Natural killer cell (primary cell): ENCODE measurements around the gene PHACTR1. TPM values are rescaled to one million over a fixed set of nuclear protein-coding genes. Genes with fewer than 3 reads are reported as not detected.

Experiments used
- ATAC-seq, 3 donors: fragments of 150-1000 bp in 2 of 3; fragments of 200-7000 bp in 1 of 3; cut with Tn5 transposase; 1 replicate in 1 of 3; 2 replicates in 2 of 3; pipeline ENCODE4 v1.10.0; 2021; ENCODE audit warnings: mild to moderate bottlenecking in 2 of 3, moderate library complexity in 2 of 3
- DNase-seq, 2 donors: peaks; one replicate each; pipeline versions ENCODE4 v3.0.0 to v3.0.0-alpha.2; 2013 to 2021; ENCODE audit warnings: mixed read lengths in 1 of 2
- H3K27ac ChIP-seq: one replicate; pipeline ENCODE4 v1.5.1; 2013; ENCODE audit warnings: mild to moderate bottlenecking, low read length
- H3K27me3 ChIP-seq: one replicate; pipeline ENCODE4 v1.6.1; 2013; ENCODE audit warnings: low read length; ENCODE audit not compliant: control insufficient read depth, insufficient read depth
- H3K36me3 ChIP-seq: one replicate; pipeline ENCODE4 v1.6.1; 2013; ENCODE audit warnings: low read length; ENCODE audit not compliant: control insufficient read depth, insufficient read depth
- H3K4me1 ChIP-seq: one replicate; pipeline ENCODE4 v1.6.1; 2013; ENCODE audit warnings: low read length; ENCODE audit not compliant: control insufficient read depth, insufficient read depth
- H3K4me3 ChIP-seq: one replicate; pipeline ENCODE4 v1.5.1; 2013; ENCODE audit warnings: low read length
- H3K9me3 ChIP-seq: one replicate; pipeline ENCODE4 v1.6.1; 2013; ENCODE audit warnings: low read length; ENCODE audit not compliant: control insufficient read depth, insufficient read depth
- H3K27ac Mint-ChIP-seq, 2 donors: one replicate each; pipeline ENCODE4 v1.8.0; 2022; ENCODE audit warnings: mild to moderate bottlenecking in 2 of 2, mixed read lengths in 2 of 2, moderate library complexity in 1 of 2
- H3K27me3 Mint-ChIP-seq, 2 donors: one replicate each; pipeline ENCODE4 v1.8.0; 2022; ENCODE audit warnings: low read depth in 2 of 2, mixed read lengths in 2 of 2
- H3K36me3 Mint-ChIP-seq: one replicate; pipeline ENCODE4 v1.8.0; 2022; ENCODE audit warnings: mixed read lengths
- H3K4me1 Mint-ChIP-seq, 2 donors: one replicate each; pipeline ENCODE4 v1.8.0; 2022; ENCODE audit warnings: mixed read lengths in 2 of 2
- H3K4me3 Mint-ChIP-seq: one replicate; pipeline ENCODE4 v1.8.0; 2022; ENCODE audit warnings: mild to moderate bottlenecking, moderate library complexity, mixed read lengths
- H3K9me3 Mint-ChIP-seq, 2 donors: one replicate each; pipeline ENCODE4 v1.8.0; 2022; ENCODE audit warnings: mixed read lengths in 2 of 2
- CTCF ChIP-seq: fragments of 200-600 bp; IDR thresholded peaks from one replicate; pipeline ENCODE4 v1.8.0; 2022; ENCODE audit warnings: antibody characterized with exemption
- WGBS: methylation state at CpG from one replicate; pipeline ENCODE4 v1.1.7; 2013; ENCODE audit warnings: missing lambda C conversion rate; ENCODE audit not compliant: insufficient coverage; 5-methylcytosine and 5-hydroxymethylcytosine counted together
- intact Hi-C: fragments of 100-400 bp; cut with micrococcal nuclease; formaldehyde crosslinking; loops from one replicate; pipeline ENCODE4 v1.14.2; 2022
- total RNA-seq, 4 donors: library from RNA; stranded (reverse); fragments of 120-200 nt in 1 of 4; gene quantifications; one replicate each; pipeline versions ENCODE4 v1.2.3 to v1.2.4, GENCODE V29; 2013 to 2022

Gene PHACTR1
- total RNA-seq, 3 donors from 2014 or later (not counting 1 experiment from before 2014, with no cell fraction given): 5.2 to 19.0 (median 5.4) TPM

DNA sequence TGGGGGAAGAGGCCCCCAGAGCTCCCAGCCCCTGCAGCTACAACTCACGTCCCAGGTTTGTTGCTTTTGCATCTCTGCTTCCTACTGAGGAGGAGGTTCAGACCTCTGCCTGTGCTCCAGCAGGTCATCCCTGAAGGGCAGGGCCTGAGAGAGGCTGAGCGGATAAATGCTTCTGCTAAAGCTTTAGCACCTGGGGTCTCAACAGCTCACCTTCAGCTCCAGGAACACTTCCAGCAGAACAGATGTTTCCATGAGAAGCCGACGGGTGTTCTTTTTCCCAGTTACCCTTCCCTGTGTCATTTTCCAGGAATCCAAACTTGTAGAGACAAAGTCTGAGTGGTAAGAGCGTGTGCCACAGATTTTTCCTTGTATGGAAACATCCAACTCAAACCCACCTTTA, 403.0 kb downstream of the PHACTR1 start:
- no peak for TF ChIP-seq CTCF
- ATAC-seq (no peak), DNase-seq (no peak)
- Mint-ChIP-seq H3K4me1 (no peaks in the 10 kb centered on the region), H3K36me3 (no peaks in the 10 kb centered on the region), H3K27ac (no peak overlapping the region), H3K9me3 (no peaks in the 10 kb centered on the region), H3K4me3 (no peak overlapping the region), H3K27me3 (peaks cover 21 to 46% of the 10 kb centered on the region in 2 donors)
- H3K4me1 ChIP-seq: no peaks in the 10 kb centered on the region
- H3K9me3 ChIP-seq: no peaks in the 10 kb centered on the region
- no peak overlapping the region for H3K27ac ChIP-seq
- no peak overlapping the region for H3K4me3 ChIP-seq
- WGBS: 79% methylated on average over 5 of the region's 5 CpGs
- H3K36me3 ChIP-seq: no peaks in the 10 kb centered on the region
- peaks cover 4% of the 10 kb centered on the region for H3K27me3 ChIP-seq
- intact Hi-C loops: no loop called here

DNA sequence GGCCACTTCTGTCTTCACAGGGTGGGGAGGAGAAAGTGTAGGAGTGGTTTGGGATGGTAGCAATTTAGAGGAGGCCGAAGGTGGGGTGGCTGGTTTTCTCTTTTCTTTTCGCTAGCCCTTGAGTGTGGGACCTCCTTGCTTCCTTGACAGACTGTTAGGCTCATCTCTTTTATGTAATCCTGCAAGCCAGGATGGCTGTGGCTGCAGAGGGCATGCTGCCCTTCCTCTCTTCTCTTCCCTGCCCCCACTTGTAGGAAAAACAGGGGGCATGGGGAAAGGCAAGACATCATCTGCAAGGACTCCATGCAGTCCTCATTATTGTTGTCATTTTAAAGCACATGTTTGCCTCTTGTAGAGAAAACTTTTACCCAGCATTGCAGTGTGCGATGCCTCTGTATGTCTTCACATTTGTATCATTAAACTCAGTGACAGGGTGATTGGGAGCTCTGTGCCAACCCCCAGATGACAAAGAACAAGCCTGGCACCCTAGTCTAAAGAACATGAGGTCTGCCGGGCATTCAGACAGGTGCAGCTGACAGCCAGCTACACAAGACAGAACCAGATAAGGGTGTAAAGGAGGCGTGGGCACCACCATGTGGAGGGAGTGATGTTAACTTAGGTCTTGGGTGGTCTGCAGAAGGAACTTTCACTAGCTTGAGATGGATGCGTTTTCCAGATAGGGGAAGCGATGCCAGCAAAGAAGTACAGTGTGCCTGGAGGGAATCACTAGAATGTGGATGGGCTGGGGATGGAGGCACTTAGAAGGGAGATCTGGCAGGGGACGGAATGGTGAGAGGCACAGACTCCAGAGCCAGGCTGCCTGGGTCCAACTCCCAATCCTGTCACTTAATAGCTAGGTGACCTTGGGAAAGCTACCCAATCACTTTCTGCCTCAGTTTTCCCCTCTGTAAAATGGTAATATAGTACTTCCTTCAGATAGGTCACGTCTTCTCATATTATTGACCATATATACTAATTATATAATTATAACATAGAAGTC, 404.2 kb downstream of the PHACTR1 start:
- H3K27me3 ChIP-seq: peaks cover 4% of the 10 kb centered on the region
- no peaks in the 10 kb centered on the region for H3K36me3 Mint-ChIP-seq
- WGBS: 71% methylated on average over 8 of the region's 9 CpGs
- intact Hi-C loops: no loop called here
- no peak overlapping the region for H3K4me3 Mint-ChIP-seq
- H3K4me1 Mint-ChIP-seq: no peaks in the 10 kb centered on the region
- H3K27ac ChIP-seq: no peak overlapping the region
- no peaks in the 10 kb centered on the region for H3K4me1 ChIP-seq
- H3K36me3 ChIP-seq: no peaks in the 10 kb centered on the region
- H3K4me3 ChIP-seq: no peak overlapping the region
- no peaks in the 10 kb centered on the region for H3K9me3 Mint-ChIP-seq
- ATAC-seq: no peak
- H3K27ac Mint-ChIP-seq: no peak overlapping the region
- DNase-seq: no peak
- H3K9me3 ChIP-seq: no peaks in the 10 kb centered on the region
- no peak for TF ChIP-seq CTCF
- peaks cover 23 to 46% of the 10 kb centered on the region in 2 donors for H3K27me3 Mint-ChIP-seq

GRCh38 chr6:13124131-13124530, 407.6 kb downstream of the PHACTR1 start:
- TF ChIP-seq CTCF: no peak
- intact Hi-C loops: no loop called here
- Mint-ChIP-seq H3K27me3 (peaks cover 22 to 40% of the 10 kb centered on the region in 2 donors), H3K4me1 (no peaks in the 10 kb centered on the region), H3K27ac (no peak overlapping the region), H3K4me3 (no peak overlapping the region), H3K9me3 (no peaks in the 10 kb centered on the region), H3K36me3 (no peaks in the 10 kb centered on the region)
- ATAC-seq (no peak), DNase-seq (no peak)
- H3K27me3 ChIP-seq: peaks cover 5% of the 10 kb centered on the region
- no peaks in the 10 kb centered on the region for H3K4me1 ChIP-seq
- no peaks in the 10 kb centered on the region for H3K36me3 ChIP-seq
- 87% methylated on average over 2 of the region's 2 CpGs for WGBS
- H3K9me3 ChIP-seq: no peaks in the 10 kb centered on the region
- no peak overlapping the region for H3K4me3 ChIP-seq
- H3K27ac ChIP-seq: no peak overlapping the region
